HG02852 (cell line): ENCODE measurements around the gene HNRNPA3.
"Not testable (repeated sequence)": the region's sequence is repeated elsewhere in the genome, so short reads cannot be mapped to it uniquely, and the experiment has no call there.

Source experiments
- ATAC-seq: cut with Tn5 transposase; IDR thresholded peaks from one replicate; pipeline ENCODE4 v1.9.1; 2021; ENCODE audit warnings: mild to moderate bottlenecking, moderate library complexity; ENCODE audit not compliant: unreplicated experiment

The HNRNPA3 gene

GRCh38 chr2:177232098-177232704, 19.6 kb downstream of the HNRNPA3 start:
- ATAC-seq = no peak

DNA sequence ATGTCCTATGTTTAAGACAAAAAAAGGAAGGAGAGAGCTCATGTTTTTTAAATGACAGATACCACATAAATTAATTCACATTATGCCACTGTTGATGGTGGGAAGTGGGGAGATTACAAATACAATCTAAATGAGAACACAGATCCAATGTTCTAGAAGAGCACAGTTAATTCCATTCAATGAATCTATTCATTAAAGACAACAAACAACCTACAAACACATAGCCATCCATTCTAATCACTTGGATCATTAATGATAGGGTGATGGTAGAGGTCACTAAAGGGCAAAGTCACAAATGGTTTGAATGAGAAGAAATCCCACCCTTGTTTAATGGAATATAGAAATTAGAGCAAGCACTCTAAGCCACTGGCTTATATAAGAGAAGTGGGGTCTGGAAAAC, 21.7 kb downstream of the HNRNPA3 start:
- no peak for ATAC-seq

GRCh38 chr2:177235855-177236437, 23.4 kb downstream of the HNRNPA3 start:
- no peak for ATAC-seq

DNA sequence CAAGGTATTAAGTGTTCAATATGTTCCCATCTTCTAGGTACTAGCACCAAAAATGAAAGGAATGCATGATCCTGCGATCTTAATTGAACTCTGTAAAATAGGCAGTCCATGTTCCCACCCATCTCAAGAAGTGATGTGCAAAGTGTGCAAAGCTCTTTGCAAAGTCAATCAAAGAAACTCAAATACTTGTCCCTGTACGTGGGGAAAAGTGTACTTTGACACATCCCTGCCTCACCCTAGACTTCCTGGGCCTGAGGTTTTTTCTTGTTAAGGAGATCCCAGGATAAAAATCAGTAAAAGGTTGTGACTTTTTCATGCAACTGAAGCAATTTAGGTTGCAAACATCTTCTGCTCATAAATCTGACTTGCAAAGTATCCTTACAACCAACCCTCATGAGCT, 25.3 kb downstream of the HNRNPA3 start:
- ATAC-seq = no peak

GRCh38 chr2:177239053-177239452, 26.5 kb downstream of the HNRNPA3 start:
- no peak for ATAC-seq

DNA sequence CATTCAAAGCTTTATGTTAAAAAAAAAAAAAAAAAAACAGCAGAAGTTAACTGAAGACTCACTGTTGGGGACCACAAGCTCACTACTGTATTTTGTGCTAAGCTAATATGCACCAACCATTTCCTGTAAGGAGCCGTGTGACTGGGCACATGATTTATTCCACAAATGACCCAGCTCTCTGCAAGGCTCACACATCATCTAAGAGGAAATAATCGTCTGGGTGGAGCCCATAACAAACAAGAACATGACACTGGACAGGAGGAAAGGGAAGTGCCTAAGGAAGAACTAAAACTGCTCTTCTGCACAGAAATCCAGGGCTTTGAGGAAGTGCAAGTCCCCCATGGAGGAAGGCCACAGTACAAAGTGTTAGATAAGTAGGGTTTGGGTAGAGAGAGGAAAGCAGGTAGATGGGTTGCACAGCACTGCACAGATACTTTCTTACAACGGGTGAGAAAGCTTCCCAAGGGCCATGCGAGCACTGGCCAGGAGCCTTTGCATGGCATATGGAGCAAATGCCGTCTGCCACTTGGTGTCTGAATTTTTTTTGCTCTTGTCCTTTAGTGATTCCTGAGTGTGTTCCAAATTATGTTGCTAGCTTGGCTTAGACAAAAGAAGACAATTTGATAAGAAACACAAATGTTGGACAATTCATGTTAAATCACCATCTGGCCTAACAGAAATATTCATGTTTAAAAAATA, 27.5 kb downstream of the HNRNPA3 start:
- ATAC-seq = peak; percentile 55

GRCh38 chr2:177241711-177242120, 29.1 kb downstream of the HNRNPA3 start:
- ATAC-seq = no peak

DNA sequence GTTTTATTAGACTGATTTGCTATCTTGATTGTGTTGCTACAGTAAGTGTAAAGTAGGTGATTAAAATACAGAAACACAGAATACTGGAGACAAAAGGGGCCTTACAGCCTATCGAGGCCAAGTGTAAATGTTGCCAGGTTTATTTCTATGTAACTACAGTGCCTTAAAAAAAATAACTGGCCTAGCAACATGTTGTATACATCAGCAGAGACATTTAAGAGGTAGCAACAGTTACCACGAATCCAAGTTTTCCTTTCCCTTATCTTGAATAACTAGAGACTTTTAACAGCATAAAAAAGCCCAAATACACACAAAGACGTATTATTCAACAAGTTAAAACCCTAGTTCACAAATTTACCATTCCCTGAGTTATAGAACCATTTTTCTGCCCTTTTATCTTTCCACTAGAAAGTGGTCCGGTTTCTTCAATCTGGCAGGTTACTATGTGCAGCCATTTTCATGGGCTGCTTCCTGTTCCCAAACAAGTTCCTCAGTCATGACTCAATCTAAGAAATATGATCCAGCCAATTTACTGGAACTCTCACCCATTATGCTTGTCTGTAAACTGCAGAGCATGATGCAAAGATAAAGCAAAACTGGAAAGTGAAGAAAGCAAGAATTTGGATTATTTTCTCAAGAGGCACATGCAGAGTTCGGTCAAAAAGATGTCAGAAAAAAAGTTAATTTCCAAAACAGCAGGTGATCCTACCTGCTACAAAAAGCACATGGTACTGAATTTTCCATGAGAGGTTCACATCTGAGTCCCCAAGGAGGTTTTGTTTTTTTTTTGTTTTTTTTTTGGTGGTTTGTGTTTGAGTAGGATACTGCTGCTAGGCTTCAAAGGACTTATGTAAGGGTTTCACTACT, 29.8 kb downstream of the HNRNPA3 start:
- no peak for ATAC-seq

- ATAC-seq = no peak
These were observed 30.5 kb downstream of the HNRNPA3 start for GRCh38 chr2:177243073-177243472.

- no peak for ATAC-seq
These were observed 30.9 kb downstream of the HNRNPA3 start for GRCh38 chr2:177243476-177243875.

- no peak for ATAC-seq
These were observed 31.7 kb downstream of the HNRNPA3 start for GRCh38 chr2:177244244-177244771.

DNA sequence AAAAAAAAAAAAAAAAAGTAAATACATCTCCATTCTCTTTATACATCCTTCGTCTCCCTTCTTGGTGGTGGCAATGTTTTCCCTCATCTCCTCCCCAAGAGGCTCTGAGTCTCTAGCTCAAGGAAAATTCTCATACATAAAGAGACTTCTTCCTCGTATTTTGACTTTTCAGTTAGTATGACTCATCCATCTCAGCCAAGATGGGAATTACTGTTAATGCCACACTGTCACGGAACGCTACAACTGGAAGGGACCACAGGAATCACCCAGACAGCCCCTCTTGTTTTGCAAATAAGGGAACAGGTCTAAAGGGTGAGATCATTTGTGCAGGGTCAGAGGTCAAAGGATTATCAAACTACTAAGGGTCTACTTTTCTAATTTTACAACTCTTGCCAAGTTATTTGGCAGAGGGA, 32.4 kb downstream of the HNRNPA3 start:
- ATAC-seq = no peak

GRCh38 chr2:177246000-177246399, 33.4 kb downstream of the HNRNPA3 start:
- no peak for ATAC-seq

GRCh38 chr2:177246523-177247030, 34.0 kb downstream of the HNRNPA3 start:
- not testable (repeated sequence) for ATAC-seq

GRCh38 chr2:177247693-177248262, 35.2 kb downstream of the HNRNPA3 start:
- ATAC-seq = no peak

- ATAC-seq = no peak
These were observed 36.4 kb downstream of the HNRNPA3 start for GRCh38 chr2:177249038-177249437.

GRCh38 chr2:177250461-177250860, 37.9 kb downstream of the HNRNPA3 start:
- ATAC-seq = no peak

DNA sequence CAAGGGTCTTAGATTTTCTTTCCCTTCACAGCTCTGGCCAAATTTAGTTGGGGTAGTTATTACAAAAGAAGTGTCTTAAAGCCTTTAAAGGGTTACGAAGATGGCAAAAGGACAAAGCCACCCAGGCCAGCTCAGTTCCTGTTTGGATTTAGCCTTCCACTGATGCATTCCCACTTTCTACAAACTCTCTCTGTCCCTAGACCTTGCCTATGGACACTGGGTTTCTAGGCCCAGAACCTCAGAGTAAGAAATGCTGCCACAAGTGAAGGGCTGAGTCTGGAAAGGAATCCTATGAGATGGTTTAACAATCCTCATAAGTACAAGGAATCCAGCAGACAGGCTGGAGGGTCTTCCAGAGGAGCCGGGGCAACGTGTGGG, 38.6 kb downstream of the HNRNPA3 start:
- ATAC-seq = no peak

DNA sequence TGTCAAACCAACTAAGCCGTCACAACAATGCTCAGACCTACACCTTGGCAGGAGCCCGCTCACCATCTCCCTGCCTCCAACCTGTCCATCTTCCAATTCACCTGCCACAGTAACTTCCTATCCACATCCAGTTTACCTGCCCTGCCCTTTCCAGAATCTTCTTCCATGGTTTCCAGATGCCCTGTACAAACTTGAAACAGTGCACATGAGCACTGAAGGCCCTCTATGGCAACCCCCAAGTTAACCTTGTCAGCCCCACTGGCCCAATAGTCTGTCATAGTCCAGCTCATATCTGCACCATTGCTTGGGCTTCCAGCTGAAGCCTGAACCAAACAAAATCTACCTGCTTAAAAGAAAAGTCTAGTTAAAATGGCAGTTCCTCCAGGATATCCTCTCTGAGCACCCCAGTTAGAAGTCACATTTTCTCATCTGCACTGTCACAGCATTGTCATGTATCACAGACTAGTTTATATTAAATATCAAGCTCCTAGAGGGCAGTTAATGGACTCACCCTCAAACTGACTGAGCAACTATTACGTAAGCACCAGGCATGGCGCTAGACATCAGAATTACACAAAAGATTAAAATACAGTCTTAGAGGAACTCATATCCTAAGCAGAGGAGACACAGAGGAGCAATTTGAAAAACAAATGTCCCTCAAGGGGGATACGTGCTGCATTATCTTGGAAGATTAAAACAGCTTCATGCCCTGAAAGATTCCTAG, 40.4 kb downstream of the HNRNPA3 start:
- no peak for ATAC-seq

- no peak for ATAC-seq
These were observed 41.1 kb downstream of the HNRNPA3 start for GRCh38 chr2:177253704-177254103.
